Hepatocyte (in vitro differentiated cells): ENCODE measurements around the gene FBXL5.

ENCODE experiments used
- EZH2 ChIP-seq: fragments of 200-600 bp; sonication (generic); IDR thresholded peaks from 2 replicates; pipeline ENCODE4 v1.6.1; 2016; ENCODE audit warnings: antibody characterized with exemption, mild to moderate bottlenecking, borderline replicate concordance
- TF ChIP-seq, protein P1 (sequence below): fragments of 200-600 bp; sonication (generic); IDR thresholded peaks from 2 replicates; pipeline ENCODE4 v1.5.1; 2016; ENCODE audit warnings: antibody characterized with exemption, mild to moderate bottlenecking; ENCODE audit not compliant: poor library complexity

DNA sequence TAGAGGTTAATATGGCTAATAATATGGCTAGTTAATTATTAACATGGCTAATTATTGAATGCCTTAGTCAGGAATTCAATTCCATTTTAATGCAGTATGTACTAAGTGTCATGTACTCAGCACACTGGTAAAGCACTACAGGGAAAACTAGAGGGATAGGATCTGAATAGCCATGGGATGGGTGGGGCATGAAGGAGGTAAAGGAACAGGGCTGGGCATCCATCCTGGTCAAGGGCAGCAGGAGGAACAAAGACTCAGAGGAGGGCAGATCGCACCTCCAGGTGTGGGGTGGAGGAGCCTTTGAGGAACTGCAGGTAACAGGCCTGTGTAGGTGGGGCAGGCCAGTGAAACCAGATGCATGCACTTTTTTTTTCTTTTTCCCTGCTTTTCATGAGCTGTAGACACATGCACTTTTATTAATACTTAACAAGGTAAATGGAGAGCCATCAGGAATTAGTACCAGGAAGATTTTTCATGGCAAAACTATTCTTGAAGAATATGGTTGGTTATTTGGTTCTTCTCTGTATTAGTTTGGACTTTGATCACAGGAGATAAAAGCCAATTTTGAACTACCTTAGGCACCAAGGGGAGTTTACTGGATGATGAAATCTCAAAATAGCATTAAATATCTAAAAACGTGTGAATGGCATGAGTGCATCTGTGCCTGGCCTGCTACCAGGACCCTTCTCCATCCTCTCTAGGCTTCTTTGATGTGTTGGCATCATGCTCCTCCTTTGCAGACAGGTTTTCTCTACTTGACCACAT is 97.2 kb downstream of the FBXL5 start:
- TF ChIP-seq, protein P1, sequence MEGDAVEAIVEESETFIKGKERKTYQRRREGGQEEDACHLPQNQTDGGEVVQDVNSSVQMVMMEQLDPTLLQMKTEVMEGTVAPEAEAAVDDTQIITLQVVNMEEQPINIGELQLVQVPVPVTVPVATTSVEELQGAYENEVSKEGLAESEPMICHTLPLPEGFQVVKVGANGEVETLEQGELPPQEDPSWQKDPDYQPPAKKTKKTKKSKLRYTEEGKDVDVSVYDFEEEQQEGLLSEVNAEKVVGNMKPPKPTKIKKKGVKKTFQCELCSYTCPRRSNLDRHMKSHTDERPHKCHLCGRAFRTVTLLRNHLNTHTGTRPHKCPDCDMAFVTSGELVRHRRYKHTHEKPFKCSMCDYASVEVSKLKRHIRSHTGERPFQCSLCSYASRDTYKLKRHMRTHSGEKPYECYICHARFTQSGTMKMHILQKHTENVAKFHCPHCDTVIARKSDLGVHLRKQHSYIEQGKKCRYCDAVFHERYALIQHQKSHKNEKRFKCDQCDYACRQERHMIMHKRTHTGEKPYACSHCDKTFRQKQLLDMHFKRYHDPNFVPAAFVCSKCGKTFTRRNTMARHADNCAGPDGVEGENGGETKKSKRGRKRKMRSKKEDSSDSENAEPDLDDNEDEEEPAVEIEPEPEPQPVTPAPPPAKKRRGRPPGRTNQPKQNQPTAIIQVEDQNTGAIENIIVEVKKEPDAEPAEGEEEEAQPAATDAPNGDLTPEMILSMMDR: no peak
- no peak for TF ChIP-seq EZH2
